ENCODE data around the gene TRPV3. TPM values are rescaled to one million over a fixed set of nuclear protein-coding genes. Genes with fewer than 3 reads are reported as not detected.
"Not testable (repeated sequence)": the region's sequence is repeated elsewhere in the genome, so short reads cannot be mapped to it uniquely, and the experiment has no call there.

TRPV3 gene
- total RNA-seq, 1 donor from 2014 or later, result not detected

DNA sequence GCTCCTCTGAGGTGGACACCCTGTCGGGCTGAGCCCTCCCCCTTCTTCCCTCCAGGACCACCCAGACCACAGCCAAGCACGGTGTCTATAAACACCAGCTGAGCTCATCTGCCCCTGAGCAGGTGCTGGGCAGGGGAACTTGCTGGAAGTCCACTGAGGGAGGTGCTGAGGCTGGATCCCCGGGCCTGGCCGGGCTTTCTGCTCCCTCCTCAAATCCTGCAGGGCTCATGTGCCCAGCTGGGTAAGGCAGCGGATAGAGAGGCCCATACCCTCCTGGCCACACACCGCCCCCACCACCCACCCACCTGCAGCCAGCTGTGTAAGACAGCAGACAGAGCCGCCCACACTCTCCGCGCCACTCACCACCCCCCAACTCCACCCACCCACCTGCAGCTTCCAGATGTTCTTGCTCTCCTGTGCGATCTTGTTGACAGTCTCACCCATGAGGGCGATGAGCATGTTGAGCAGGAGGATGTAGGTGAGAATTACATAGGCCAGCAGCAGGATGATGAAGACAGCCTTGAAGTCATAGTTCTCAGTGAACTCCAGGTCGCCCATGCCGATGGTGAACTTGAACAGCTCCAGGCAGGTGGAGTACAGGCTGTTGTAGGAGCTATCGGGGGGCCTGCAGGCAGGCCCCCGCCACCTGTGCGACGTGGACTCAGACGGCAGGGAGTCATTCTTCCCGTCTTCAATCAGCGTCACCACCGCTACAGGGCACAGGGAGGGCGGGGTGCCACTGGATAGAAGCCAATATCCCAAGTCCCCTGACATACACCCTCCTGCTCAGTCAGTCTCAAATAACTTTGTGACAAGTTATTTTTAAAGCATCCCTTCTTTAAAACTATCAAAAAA lies 15.9 kb upstream of the TRPV3 start:
- no peak for DNase-seq

DNA sequence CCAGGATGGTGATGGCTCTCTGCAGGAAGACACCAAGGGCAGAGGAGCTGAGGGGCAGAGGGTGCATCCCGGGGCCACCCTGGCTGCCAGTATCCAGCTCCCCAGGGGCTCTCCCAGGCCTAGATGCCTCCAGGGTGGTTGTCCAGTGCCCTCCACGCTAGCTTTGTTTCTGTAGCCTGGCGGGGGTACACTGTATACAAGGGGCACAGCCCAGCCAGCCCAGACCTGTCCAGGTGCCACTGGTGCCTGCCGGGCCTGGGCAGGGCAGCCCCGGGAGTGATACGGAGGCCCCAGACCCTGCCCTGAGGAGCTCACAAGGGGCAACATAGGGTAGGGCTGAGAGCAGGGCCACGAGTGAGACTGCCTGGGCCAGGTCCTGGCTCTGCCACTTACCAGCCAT lies 14.6 kb upstream of the TRPV3 start:
- no peak for DNase-seq

DNA sequence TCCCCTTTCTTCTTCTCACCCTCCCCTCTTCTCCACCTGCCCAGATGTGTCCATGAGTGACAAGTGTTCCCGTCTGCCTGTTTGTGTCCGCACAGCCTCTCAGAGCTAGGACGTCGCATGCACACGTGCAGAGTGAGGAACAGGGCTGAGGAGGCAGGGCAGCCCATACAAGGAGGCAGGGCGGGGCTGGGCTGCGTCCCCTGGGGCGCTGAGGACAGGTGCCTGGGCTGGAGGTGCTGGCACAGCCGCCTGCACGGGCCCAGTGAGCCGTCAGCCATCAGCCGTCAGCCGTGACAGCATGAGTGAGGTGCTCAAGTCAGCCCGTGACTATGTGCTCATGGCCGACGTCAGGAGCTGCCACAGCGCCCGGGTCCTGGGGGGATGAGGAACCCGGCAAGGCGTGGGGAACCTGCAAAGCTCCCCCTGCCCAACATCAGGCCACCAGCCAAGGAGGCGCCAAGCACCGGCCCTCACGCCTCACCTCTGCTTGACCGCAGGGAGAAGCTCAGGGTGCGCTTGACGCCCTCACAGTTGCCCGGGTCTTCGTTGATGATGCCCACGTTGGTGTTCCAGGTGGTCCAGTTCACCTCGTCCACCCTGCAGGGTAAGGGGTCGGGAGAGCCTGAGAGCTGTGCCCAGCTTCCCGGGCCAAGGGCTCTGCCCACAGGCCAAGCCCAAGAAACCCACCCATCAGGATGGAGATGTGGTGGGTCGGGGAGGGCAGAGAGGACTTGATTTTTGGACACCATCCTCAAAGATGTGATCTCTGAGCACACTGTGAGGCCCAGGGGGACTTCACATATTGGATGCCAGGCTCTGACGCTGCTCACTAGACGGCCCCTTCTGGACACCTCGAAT lies 13.7 kb upstream of the TRPV3 start:
- no peak for DNase-seq

DNA sequence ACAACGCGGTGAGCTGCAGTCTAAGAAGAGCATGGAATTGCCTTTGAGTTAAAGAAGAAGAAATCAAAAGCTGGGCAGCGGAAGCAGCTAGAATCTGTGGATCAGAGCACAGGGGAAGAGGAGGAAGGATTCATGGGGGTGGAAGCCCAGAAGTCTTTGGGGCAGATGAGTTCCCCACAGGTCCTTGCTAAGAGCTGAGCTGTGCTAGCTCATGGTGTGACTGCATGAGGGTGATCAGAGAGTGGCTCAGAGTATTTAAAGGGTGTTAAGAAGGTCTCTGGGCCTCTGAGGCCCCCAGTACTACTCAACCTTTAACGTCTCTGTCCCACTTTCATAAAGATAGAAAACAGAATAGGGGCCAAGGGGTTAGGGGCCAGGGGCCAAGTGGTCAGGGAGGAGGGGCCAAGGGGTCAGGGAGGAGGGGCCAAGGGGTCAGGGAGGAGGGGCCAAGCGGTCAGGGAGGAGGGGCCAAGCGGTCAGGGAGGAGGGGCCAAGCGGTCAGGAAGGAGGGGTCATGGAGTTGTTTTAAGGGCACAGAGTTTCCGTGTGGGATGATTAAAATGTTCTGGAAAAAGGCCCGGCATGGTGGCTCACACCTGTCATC lies 12.0 kb upstream of the TRPV3 start:
- DNase-seq, result no peak

DNA sequence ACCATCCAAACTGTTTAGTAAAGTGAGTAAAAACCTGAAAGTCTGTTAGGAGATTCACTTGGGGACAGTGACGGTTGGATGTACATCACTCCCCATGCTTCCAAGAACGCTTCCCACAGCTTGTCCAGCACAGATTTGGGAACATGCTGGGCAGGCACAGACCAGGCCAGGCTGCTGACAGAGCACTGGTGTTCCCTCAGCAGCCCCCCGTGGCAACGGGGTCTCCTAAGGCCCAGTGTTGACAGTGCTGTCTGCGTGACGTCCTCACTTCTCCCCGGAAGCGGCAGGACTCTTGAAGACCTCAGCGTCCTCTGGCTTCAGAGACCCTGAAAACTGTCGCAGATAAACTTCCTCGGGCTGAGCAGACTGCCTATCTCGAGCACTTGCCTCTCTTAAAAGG lies 8.9 kb upstream of the TRPV3 start:
- DNase-seq, result no peak

DNA sequence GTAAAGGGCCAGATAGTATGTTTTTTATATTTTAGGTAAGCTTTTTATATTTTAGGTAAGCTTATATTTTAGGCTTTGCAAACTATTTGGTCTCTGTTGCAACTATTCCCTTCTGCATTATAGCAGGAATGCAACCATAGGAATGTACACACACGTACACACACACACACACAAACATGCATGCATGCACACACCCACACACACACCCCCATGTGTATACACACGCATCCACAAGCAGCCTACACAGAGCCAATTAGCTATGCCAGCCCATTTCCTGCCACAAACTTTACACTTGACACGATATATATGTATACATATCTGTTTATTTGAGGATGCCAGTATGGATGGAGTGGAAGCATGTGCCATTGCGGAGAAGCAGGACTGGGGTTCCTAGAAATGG lies 7.5 kb upstream of the TRPV3 start:
- DNase-seq, result no peak

DNA sequence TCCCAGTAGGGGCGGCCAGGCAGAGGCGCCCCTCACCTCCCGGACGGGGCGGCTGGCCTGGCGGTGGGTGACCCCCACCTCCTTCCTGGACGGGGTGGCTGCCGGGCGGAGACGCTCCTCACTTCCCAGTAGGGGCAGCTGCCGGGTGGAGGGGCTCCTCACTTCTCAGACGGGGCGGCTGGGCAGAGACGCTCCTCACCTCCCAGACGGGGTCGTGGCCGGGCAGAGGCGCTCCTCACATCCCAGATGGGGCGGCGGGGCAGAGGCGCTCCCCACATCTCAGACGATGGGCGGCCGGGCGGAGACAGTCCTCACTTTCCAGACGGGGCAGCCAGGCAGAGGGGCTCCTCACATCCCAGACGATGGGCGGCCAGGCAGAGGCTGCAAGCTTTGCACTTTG lies 6.6 kb upstream of the TRPV3 start:
- not testable (repeated sequence) for DNase-seq

DNA sequence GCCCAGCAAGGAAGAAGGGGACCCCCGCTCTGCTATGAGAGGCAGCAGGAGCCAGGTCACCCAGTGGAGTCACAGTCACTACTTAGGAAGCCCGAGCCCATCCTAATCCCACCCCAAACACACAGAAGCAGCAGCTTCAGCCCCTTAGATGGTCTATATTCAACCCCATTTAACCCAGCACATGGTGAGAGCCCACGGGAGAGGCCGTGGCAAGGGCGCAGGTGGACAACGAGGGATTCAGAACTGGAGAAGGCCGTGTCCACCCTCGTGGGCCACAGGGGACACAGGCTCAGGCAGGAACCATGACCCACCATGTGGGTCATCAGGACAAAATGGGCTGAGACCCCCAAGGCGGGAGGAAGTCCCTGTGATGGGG lies 1.6 kb upstream of the TRPV3 start:
- no peak for DNase-seq

DNA sequence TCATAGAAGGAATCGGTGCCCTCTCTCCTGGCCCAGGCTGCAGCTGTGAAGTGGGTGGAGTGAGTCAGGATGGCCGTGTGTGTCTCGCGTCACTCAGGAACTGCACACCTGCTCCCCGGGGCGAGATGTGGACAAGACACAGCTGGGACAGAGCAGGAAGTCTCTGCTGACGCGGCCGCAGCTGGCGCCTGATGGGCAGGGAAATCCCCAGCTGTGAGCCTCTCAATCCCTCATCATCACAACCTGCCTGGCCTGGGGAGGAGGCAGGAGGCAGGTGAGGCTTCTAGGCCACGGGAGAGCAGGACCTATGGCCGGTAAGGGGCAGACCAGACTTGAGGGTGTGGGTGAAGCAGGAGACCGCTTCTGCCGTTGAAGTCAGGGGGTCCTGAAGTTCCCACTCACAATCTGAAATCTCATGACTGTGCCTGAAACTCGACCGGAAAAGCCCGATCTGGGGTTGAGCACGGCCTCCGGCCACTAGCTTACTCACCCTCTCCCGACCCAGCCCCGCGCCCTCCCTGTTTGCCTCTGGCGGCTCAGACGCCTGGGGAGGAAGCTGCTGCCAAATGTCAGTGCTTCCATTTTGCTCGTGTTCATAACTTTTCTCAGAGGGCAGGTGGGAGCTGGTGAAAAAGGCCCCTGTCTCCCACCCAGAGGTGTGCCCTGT lies 1.1 kb upstream of the TRPV3 start:
- DNase-seq, result peak; percentile 41

DNA sequence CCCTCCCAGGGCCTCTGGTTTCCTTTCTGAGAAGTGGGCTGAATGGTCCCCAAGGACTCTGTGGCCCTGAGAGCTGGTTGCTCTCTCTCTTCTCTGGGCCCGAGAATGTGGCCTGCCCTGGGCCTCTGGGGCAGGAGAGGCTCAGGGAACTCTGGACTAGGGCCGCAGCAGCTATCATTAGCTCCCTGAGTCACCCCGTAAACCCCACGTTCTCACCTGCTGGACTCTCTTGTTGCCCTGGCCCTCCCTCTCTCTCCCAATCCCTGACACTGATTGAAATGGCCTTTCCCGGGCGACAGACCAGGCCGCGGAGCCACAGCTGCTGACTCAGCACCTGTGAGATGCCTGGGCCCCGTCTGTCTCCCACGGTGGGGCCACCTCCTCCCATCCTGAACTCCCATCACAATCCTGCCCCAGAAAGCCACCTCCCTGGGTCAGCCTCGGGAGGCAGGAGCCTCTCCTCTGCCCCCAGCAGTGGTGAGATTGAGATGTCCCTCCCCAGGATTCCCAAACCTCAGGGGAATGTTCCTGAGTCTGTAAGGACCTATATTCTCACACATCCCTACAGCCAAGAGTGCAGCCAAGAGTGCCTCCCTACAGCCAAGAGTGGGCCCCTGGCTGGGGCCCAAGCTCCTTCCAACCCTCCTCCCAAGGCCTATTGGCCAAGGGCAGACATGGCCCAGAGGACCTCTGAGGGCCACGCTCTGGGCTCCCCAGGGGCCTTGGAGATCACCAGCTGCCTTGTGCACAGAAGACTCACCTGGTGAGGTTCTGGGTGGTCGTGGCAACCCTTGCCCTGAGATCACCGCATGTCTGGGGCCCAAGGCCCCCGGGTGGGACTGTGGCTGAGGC lies 470 bp downstream of the TRPV3 start:
- DNase-seq, result no peak

DNA sequence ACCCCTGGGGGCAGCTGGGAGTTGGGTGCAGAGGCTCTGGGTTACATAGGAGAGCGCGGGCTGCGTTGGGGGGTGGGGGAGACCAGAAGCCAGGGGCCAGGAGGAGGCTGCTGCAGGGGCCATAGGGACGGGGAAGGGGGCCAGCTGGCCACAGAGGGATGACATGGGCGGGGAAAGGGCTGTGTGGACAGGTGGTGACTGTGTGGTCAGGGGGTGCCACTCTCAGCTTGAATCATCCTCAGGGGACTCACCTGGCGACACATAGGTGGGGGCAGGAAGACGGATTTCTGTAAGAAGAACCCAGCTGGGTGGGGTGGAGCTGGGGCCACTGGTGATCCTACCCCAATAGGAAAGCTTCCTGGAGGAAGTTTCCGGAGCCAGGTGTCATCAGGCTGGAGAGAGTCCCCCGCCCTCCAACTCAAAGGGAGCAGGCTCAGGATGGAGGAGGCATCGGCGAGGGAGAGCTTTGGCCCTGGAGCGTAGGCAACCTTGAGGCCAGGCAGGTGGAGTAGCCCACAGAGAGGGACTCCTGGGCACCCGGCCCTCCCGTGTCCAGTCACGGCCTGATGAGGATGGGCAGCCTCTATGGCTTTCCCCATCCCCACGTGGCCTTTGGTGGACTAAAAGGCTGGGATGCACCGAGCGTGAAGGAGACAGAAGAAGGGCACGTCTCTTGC lies 1.2 kb downstream of the TRPV3 start:
- no peak for DNase-seq

DNA sequence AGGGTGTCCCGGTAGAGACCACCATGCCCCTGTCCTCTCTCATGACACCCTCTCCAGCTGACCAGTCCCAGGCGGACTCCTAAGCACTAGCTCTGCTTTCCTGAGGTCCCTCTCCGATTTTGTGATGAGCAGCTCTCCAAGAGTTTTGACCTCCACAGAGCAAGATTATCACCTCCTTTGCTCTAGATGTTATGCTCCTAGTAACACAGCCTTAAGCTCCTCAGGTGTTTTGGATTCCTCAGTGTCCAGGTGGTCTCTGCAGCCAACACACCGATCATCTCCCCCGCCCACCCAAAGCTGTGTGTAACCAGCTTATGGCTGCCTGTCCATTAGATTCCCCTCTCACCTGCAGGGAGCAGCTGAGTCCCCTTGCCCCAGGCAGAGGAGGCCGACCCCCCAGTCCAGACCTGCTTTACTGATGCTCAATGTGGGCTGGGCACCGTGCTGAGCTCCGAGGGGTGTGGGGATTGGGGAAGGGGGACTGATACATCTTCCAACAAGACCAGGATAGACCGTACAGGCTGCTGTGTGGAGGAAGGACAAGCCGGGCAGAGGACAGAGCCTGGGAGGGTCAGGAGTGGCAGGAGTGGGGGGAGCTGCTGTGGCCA lies 2.3 kb downstream of the TRPV3 start:
- no peak for DNase-seq

DNA sequence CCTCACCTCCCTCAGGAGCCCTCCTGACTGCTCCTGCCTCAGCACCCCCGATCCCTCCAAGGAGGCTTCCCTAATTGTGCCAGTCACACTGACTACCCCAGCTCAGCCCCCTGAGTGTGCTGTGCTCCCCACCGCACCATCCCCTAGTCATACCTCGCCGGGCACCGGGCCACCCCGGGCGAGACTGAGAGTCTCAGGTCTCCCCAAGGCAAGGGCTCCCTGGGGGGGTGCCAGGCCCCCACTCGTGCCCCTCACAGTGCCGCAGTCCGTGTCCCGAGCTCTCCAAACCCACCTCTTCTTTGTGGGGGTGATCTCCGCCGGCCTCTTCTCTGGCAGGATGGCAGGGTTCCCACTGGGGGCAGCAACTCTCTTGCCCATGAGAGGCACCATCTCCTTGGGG lies 3.2 kb downstream of the TRPV3 start:
- no peak for DNase-seq

DNA sequence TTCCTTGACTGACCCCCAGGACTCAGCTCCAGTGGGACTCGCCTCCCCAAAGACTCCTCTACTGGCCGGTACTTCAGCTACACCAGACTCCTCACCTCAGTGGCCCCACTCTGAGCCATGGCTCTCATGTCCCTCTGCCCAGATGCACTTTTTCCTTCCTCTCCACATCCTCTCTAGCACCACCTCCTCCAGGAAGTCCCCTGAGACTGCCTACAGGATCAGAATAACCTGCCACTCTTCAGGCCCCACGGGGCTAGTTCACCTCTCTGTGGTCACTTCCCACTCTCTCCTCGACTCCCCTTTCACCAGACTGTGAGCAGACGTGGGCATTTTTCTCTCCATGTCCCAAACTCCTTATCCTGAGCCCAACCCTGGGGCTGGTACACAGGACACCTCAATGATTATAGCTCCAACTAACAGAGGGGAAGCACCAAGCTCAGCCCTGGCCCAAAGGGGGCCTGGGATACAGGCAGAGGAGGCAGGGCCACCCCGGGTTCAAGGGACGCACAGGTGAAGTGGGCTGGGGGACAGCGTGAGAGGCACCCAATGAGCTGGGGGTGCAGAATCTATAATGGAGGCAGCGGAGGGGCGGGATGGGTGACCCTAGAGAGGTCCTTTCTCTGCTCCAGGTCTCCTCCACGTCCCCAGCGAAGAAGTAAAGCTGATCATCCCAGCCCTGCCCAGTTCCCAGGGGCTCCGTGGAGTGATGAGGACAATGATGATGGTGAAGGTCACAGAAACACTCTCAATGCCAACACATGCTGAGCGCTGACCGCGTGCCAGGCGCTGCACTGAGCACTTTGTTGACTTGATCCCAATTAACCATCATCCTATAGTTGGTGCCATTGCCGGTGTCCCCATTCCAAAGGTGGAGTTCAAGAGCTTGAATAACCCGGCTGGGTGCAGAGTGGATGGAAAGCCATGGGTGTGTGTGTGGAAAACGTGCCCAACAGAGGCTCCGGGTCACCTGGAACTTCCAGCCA lies 3.9 kb downstream of the TRPV3 start:
- DNase-seq, result no peak

DNA sequence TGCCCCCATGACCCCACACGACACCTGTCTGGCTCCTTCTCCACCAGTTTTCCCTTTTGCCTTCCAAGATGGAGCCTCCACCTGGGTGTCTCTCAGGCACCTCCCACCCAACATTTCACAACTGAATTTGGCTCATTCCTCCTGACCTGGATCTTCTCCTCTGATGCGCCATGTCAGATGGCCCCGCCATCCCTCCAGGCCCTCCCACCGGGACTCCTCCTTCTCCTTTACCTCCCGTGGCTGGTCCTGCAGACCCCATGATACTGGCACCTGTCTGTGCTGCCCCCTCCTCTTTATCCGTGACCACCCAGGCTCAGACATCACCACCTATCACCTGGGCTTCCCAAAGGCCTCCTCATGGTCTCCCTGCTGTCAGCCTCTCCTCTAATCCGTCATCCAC lies 4.7 kb downstream of the TRPV3 start:
- DNase-seq, result no peak

DNA sequence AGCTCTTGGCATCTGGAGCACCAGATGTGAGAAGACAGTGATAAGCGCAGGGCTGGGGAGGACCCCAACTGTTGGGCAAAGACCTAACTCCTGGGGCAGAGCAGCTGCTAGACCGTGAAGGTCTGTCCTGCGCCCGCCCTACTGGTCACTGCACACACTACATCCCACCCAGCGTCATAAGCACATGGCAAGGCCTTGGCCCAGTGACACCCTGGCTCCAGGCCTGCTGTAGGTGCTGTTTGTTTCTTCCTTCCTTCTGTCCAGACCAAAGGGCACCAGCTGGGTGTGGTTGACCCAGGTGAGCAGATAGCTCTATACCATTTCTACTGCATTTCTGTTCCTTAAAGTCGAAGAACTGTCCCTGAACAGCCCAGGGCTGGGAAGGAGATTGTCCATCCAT lies 6.4 kb downstream of the TRPV3 start:
- DNase-seq, result no peak

DNA sequence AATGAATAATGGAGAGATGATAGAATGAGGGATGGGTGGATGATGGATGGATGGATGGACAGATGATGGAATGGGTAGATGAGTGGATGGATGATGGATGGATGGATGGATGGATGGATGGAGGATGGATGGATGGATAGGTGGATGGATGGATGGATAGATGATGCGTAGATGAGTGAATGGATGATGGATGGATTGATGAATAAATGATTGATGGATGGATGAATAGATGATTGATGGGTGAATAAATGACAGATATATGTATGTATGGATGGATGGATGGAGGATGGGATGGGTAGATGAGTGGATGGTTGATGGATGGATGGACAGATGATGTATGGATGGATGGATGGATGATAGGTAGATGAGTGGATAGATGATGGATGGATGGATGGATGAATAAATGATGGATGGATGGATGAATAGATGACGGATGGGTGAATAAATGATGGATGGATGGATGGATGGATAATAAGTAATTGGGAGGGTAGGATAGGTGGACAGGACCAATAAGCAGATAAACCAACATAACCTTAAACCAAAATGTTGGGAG lies 7.9 kb downstream of the TRPV3 start:
- no peak for DNase-seq

DNA sequence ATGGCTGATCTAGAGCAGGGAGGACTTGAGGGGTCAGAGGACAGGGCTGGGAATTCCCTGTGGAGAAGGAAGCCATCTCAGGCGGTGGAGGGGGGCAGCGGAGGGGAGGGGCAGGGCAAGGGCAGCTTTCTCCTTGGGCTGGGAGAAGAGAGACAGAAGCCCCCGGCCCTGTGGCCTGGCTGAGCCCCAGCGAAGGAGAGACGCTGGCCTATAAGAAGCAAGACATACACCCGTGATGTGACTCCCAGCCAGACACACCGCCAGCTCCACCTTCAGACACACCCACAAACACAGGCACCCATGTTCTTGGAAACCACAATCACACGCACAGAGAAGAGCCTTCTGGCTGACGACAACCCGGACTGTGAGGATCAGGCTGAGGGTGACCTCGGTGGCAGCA lies 10.0 kb downstream of the TRPV3 start:
- DNase-seq, result no peak

DNA sequence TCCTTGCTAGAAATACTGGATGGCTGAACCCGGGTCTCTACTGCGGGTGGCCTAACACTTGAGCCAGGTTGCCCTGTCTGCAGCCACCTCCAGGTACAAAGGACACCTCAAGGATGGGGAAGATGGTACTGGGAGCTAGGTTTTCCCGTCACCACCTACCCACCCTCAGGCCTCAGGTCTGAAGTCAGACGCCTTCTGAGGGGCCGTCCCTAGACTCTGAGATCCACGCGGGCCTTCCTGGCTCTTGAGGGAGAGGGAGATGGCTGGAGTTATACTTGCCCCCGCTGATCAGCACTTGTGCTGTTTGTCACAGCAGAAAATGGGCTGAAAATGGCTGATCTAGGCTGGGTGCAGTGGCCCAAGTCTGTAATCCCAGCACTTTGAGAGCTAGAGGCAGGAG lies 10.6 kb downstream of the TRPV3 start:
- no peak for DNase-seq
